Vagina (tissue), 2 donors: Measurements from ENCODE around the gene EGFR. TPM values are rescaled to one million over a fixed set of nuclear protein-coding genes. Genes with fewer than 3 reads are reported as not detected.

ENCODE experiments used
- DNase-seq, 2 donors: peaks; one replicate each; pipeline ENCODE4 v3.0.0-alpha.2; 2017; ENCODE audit errors: extremely low spot score in 2 of 2
- H3K27ac ChIP-seq: fragments of 200-600 bp; sonication (generic); one replicate; pipeline ENCODE4 v1.5.1; 2019
- H3K27me3 ChIP-seq: fragments of 200-600 bp; sonication (generic); one replicate; pipeline ENCODE4 v1.5.1; 2019
- H3K36me3 ChIP-seq, 2 donors: fragments of 200-600 bp; sonication (generic); one replicate each; pipeline ENCODE4 v1.5.1; 2017 to 2019
- H3K4me1 ChIP-seq: fragments of 200-600 bp; sonication (generic); one replicate; pipeline ENCODE4 v1.5.1; 2019
- H3K4me3 ChIP-seq, 2 donors: fragments of 200-600 bp; sonication (generic); 1 replicate in 1 of 2; 2 replicates in 1 of 2; pipeline ENCODE4 v1.5.1; 2016 to 2019
- H3K9me3 ChIP-seq: fragments of 200-600 bp; sonication (generic); one replicate; pipeline ENCODE4 v1.5.1; 2019
- POLR2A ChIP-seq, 2 donors: fragments of 450-650 bp; IDR thresholded peaks; one replicate each; pipeline ENCODE4 v1.6.1; 2017; ENCODE audit warnings: antibody characterized with exemption in 2 of 2, mild to moderate bottlenecking in 2 of 2, moderate library complexity in 2 of 2
- POLR2AphosphoS5 ChIP-seq, 2 donors: sonication (generic); formaldehyde crosslinking; IDR thresholded peaks; one replicate each; pipeline ENCODE4 v1.9.0; 2017; ENCODE audit warnings: antibody characterized with exemption in 2 of 2, mild to moderate bottlenecking in 2 of 2, low read depth in 1 of 2; ENCODE audit not compliant: insufficient read depth in 1 of 2
- intact Hi-C: fragments of 100-400 bp; cut with DNase I; formaldehyde crosslinking; loops from one replicate; pipeline ENCODE4 v1.15.1; 2023
- total RNA-seq: library from RNA; depleted of rRNA; stranded (reverse); fragments of >200 nt; gene quantifications from one replicate; pipeline ENCODE4 v1.2.3, GENCODE V29; 2016
- TF ChIP-seq, protein P1 (sequence below), 3 experiments: fragments of 450-650 bp in 2 of 3; fragments of 200-600 bp in 1 of 3; sonication (generic) in 1 of 3; IDR thresholded peaks; one replicate each; pipeline ENCODE4 v1.5.1; 2017 to 2019; ENCODE audit warnings: antibody characterized with exemption in 3 of 3, mild to moderate bottlenecking in 2 of 3, moderate library complexity in 2 of 3

EGFR gene
- total RNA-seq, 1 donor from 2014 or later: 130 TPM

DNA sequence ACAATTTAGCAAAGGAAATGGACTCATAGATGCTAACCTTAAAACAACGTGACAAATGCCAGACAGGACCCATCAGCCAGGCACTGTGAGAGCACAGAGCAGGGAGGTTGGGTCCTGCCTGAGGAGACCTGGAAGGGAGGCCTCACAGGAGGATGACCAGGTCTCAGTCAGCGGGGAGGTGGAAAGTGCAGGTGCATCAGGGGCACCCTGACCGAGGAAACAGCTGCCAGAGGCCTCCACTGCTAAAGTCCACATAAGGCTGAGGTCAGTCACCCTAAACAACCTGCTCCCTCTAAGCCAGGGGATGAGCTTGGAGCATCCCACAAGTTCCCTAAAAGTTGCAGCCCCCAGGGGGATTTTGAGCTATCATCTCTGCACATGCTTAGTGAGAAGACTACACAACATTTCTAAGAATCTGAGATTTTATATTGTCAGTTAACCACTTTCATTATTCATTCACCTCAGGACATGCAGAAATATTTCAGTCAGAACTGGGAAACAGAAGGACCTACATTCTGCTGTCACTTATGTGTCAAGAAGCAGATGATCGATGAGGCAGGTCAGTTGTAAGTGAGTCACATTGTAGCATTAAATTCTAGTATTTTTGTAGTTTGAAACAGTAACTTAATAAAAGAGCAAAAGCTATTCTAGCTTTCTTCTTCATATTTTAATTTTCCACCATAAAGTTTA lies 188.8 kb downstream of the EGFR start:
- no peaks in the 10 kb centered on the region for H3K27me3 ChIP-seq
- peaks cover 0 to 55% of the 10 kb centered on the region in 2 donors for H3K36me3 ChIP-seq
- no peak for DNase-seq
- TF ChIP-seq, protein P1, sequence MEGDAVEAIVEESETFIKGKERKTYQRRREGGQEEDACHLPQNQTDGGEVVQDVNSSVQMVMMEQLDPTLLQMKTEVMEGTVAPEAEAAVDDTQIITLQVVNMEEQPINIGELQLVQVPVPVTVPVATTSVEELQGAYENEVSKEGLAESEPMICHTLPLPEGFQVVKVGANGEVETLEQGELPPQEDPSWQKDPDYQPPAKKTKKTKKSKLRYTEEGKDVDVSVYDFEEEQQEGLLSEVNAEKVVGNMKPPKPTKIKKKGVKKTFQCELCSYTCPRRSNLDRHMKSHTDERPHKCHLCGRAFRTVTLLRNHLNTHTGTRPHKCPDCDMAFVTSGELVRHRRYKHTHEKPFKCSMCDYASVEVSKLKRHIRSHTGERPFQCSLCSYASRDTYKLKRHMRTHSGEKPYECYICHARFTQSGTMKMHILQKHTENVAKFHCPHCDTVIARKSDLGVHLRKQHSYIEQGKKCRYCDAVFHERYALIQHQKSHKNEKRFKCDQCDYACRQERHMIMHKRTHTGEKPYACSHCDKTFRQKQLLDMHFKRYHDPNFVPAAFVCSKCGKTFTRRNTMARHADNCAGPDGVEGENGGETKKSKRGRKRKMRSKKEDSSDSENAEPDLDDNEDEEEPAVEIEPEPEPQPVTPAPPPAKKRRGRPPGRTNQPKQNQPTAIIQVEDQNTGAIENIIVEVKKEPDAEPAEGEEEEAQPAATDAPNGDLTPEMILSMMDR (IDR thresholded peaks at IDR 0.05): no peak
- TF ChIP-seq POLR2AphosphoS5 (IDR thresholded peaks at IDR 0.05; ENCODE audit: insufficient read depth in 1 of 2, low read depth in 1 of 2) (no peak), POLR2A (IDR thresholded peaks at IDR 0.05) (no peak)
- no peak overlapping the region for H3K4me3 ChIP-seq
- intact Hi-C loops: no loop called here
- no peaks in the 10 kb centered on the region for H3K9me3 ChIP-seq
- H3K27ac ChIP-seq: no peak overlapping the region
- H3K4me1 ChIP-seq: peaks cover 6% of the 10 kb centered on the region

DNA sequence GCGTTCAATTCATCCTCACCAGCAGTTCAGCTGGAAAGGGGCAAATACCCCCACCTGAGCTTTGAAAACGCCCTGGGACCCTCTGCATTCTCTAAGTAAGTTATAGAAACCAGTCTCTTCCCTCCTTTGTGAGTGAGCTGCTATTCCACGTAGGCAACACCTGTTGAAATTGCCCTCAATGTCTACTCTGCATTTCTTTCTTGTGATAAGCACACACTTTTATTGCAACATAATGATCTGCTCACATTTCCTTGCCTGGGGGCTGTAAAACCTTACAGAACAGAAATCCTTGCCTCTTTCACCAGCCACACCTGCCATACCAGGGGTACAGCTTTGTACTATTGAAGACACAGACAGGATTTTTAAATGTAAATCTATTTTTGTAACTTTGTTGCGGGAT lies 190.5 kb downstream of the EGFR start:
- Histone ChIP-seq H3K36me3 (peaks cover 0 to 47% of the 10 kb centered on the region in 2 donors), H3K27ac (no peak overlapping the region), H3K4me3 (no peak overlapping the region), H3K9me3 (no peaks in the 10 kb centered on the region), H3K27me3 (no peaks in the 10 kb centered on the region), H3K4me1 (peaks cover 7% of the 10 kb centered on the region)
- DNase-seq: no peak
- intact Hi-C loops: no loop called here
- TF ChIP-seq, protein P1 (IDR thresholded peaks at IDR 0.05): no peak
- TF ChIP-seq POLR2A (IDR thresholded peaks at IDR 0.05) (no peak), POLR2AphosphoS5 (IDR thresholded peaks at IDR 0.05; ENCODE audit: insufficient read depth in 1 of 2, low read depth in 1 of 2) (no peak)

DNA sequence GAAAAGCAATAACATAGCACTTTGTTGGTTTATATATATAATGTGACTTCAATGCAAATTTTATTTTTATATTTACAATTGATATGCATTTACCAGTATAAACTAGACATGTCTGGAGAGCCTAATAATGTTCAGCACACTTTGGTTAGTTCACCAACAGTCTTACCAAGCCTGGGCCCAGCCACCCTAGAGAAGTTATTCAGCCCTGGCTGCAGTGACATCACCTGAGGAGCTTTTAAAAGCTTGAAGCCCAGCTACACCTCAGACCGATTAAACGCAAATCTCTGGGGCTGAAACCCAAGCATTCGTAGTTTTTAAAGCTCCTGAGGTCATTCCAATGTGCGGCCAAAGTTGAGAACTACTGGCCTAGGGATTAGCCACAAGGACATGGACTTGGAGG lies 191.4 kb downstream of the EGFR start:
- Histone ChIP-seq H3K4me1 (peaks cover 13% of the 10 kb centered on the region), H3K27me3 (no peaks in the 10 kb centered on the region), H3K36me3 (peaks cover 0 to 39% of the 10 kb centered on the region in 2 donors), H3K4me3 (no peak overlapping the region), H3K27ac (no peak overlapping the region), H3K9me3 (no peaks in the 10 kb centered on the region)
- TF ChIP-seq POLR2A (IDR thresholded peaks at IDR 0.05): no peak
- TF ChIP-seq, protein P1 (IDR thresholded peaks at IDR 0.05): no peak
- no peak for TF ChIP-seq POLR2AphosphoS5 (IDR thresholded peaks at IDR 0.05; ENCODE audit: insufficient read depth in 1 of 2, low read depth in 1 of 2)
- intact Hi-C loops: no loop called here
- no peak for DNase-seq

DNA sequence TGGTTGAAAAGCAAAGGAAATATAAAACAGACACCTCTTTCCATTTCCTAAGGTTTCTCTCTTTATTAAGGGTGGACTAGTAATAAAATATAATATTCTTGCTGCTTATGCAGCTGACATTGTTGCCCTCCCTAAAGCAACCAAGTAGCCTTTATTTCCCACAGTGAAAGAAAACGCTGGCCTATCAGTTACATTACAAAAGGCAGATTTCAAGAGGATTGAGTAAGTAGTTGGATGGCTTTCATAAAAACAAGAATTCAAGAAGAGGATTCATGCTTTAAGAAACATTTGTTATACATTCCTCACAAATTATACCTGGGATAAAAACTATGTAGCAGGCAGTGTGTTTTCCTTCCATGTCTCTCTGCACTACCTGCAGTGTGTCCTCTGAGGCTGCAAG lies 191.9 kb downstream of the EGFR start:
- no peak overlapping the region for H3K27ac ChIP-seq
- H3K9me3 ChIP-seq: no peaks in the 10 kb centered on the region
- no peaks in the 10 kb centered on the region for H3K27me3 ChIP-seq
- DNase-seq: no peak
- TF ChIP-seq, protein P1 (IDR thresholded peaks at IDR 0.05): no peak
- no peak for TF ChIP-seq POLR2AphosphoS5 (IDR thresholded peaks at IDR 0.05; ENCODE audit: insufficient read depth in 1 of 2, low read depth in 1 of 2)
- no peak overlapping the region for H3K4me3 ChIP-seq
- H3K4me1 ChIP-seq: peaks cover 13% of the 10 kb centered on the region
- H3K36me3 ChIP-seq: peaks cover 0 to 34% of the 10 kb centered on the region in 2 donors
- intact Hi-C loops: no loop called here

DNA sequence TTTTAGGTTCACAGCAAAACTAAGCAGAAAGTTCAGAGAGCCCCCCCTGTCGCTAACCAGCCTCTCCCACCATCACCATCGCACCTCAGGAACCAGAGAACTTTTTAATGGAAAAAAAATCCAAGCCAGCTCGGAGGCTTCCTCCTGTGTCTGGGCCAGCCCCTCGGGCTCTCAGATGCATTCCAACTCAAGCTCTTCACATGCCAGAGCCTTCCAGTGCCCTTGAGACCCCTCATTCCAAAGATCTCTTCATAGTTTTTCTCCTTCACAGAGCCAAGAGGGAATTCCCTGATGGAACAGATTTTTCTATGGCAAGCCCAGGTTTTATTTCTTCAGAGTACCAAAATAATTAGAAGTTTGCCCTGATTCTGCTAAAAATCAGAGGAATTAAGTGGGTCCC lies 192.9 kb downstream of the EGFR start:
- Histone ChIP-seq H3K9me3 (no peaks in the 10 kb centered on the region), H3K27ac (no peak overlapping the region), H3K4me3 (no peak overlapping the region), H3K4me1 (peaks cover 13% of the 10 kb centered on the region), H3K27me3 (no peaks in the 10 kb centered on the region), H3K36me3 (peaks cover 0 to 24% of the 10 kb centered on the region in 2 donors)
- DNase-seq: no peak
- TF ChIP-seq POLR2A (IDR thresholded peaks at IDR 0.05) (no peak), POLR2AphosphoS5 (IDR thresholded peaks at IDR 0.05; ENCODE audit: insufficient read depth in 1 of 2, low read depth in 1 of 2) (no peak)
- TF ChIP-seq, protein P1 (IDR thresholded peaks at IDR 0.05): no peak
- intact Hi-C loops: no loop called here
